ENCODE data around the gene ASB12. TPM values are rescaled to one million over a fixed set of nuclear protein-coding genes. Genes with fewer than 3 reads are reported as not detected.

Gene ASB12
- total and polyA plus RNA-seq, 2 of the 8 experiments (the other 6 are each of a cell fraction or from before 2014, with no cell fraction given) = 1.3 to 1.7 TPM

DNA sequence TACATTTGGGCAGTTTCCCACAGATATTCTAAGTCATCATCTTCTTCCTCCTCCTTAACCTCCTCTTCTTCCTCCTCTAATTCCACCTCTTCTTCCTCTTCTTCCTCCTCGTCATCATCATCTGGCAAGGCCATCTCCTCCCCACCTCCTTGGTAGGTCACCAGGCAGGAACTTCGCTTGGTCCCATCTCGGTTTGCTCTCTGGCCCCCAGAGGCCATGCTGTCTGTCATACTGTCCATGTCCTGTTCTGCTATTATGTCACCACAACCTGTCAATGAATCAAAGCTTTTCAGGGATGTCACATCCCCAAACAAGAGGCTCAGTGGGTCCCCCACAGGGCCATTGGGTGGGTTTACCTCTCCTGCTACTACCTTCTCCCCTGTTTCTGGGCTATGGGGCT lies 38.4 kb downstream of the ASB12 start:
- Histone ChIP-seq H3K27ac (ENCODE audit: low read depth, low read length) (no peak overlapping the region), H3K79me1 (ENCODE audit: low read depth, low read length) (no peaks in the 10 kb centered on the region), H2BK15ac (ENCODE audit: low read length) (no peak overlapping the region), H3K9me3 (ENCODE audit: insufficient read depth in 2 of 2, low read depth in 1 of 2, low read length in 1 of 2) (no peaks in the 10 kb centered on the region), H3K9ac (replicated peaks in 1 of 4; ENCODE audit: extremely low read depth in 1 of 4, low read depth in 3 of 4, low read length in 3 of 4) (no peak overlapping the region), H3K27me3 (replicated peaks in 1 of 4; ENCODE audit: control insufficient read depth in 3 of 4, extremely low read depth in 1 of 4, insufficient read depth in 3 of 4, low read length in 3 of 4) (no peaks in the 10 kb centered on the region), H2BK5ac (ENCODE audit: low read depth, low read length) (no peak overlapping the region), H3K23ac (ENCODE audit: insufficient read length) (no peak overlapping the region), H3K36me3 (ENCODE audit: control insufficient read depth in 2 of 4, insufficient read depth in 4 of 4, low read length in 3 of 4) (peaks cover 0 to 7% (median 2%) of the 10 kb centered on the region in 4 experiments; a peak in 3 of 8 replicates), H4K20me1 (replicated peaks in 1 of 2; ENCODE audit: control insufficient read depth in 1 of 2, insufficient read depth in 2 of 2, low read length in 2 of 2) (peaks cover 0 to 1% of the 10 kb centered on the region in 2 experiments), H2BK120ac (replicated peaks; ENCODE audit: low read depth, low read length) (no peak overlapping the region), H3K4me1 (replicated peaks in 1 of 4; ENCODE audit: control insufficient read depth in 3 of 4, insufficient read depth in 4 of 4, low read length in 3 of 4) (no peaks in the 10 kb centered on the region; a peak in 2 of 7 replicates), H4K8ac (ENCODE audit: extremely low read depth, insufficient read depth, low read length) (no peak overlapping the region; the same call in 1 of the 2 replicates), H3K4me2 (ENCODE audit: insufficient read depth in 1 of 2, low read depth in 2 of 2, low read length in 2 of 2) (no peak overlapping the region), H3K4ac (replicated peaks; ENCODE audit: insufficient read length, low read depth, low read length) (no peak overlapping the region), H2AFZ (ENCODE audit: low read length) (no peak overlapping the region), H4K91ac (replicated peaks; ENCODE audit: insufficient read length, low read length) (no peak overlapping the region), H4K5ac (ENCODE audit: insufficient read length, low read depth, low read length) (no peak overlapping the region), H3K79me2 (ENCODE audit: control insufficient read depth in 1 of 2, insufficient read depth in 2 of 2, low read length in 2 of 2) (no peaks in the 10 kb centered on the region), H3K4me3 (ENCODE audit: extremely low read depth in 1 of 4, insufficient read depth in 2 of 4, low read depth in 3 of 4, low read length in 4 of 4) (no peak overlapping the region), H3K23me2 (ENCODE audit: low read depth, low read length) (no peaks in the 10 kb centered on the region), H3K18ac (ENCODE audit: extremely low read depth, low read length) (no peak overlapping the region), H2BK20ac (ENCODE audit: low read length) (no peak overlapping the region), H2AK5ac (ENCODE audit: low read depth, low read length) (no peak overlapping the region), H3K56ac (replicated peaks; ENCODE audit: insufficient read length, low read depth, low read length) (no peak overlapping the region), H3K14ac (ENCODE audit: insufficient read length) (no peak overlapping the region), H2BK12ac (ENCODE audit: low read depth, low read length) (no peak overlapping the region)
- WGBS, 2 experiments (ENCODE audit: extremely low coverage in 1 of 2, insufficient coverage in 1 of 2, insufficient read length in 1 of 2, insufficient replicate concordance in 2 of 2, low coverage in 1 of 2, low lambda C conversion rate in 2 of 2, missing lambda C conversion rate in 1 of 2) = 100% methylated on average over 3 of the region's 3 CpGs; no CpG with 5 or more reads in 1 of the 2 experiments
- ChIA-PET CTCF (ENCODE audit: partially characterized antibody) (no interaction called here), POLR2A (ENCODE audit: partially characterized antibody) (no interaction called here)
- FAIRE-seq (no peak), DNase-seq (ENCODE audit: low read depth in 1 of 2, low spot score in 2 of 2) (no peak)
- TF ChIP-seq GABPA (IDR thresholded peaks at IDR 0.05; ENCODE audit: borderline replicate concordance, insufficient read depth, low read length) (no peak), SP1 (IDR thresholded peaks at IDR 0.05; ENCODE audit: low read depth, low read length) (no peak), SP4 (IDR thresholded peaks at IDR 0.05; ENCODE audit: low read length) (no peak), SAP30 (IDR thresholded peaks at IDR 0.05; ENCODE audit: insufficient read depth, insufficient replicate concordance, low read length) (no peak), BCL11A (IDR thresholded peaks at IDR 0.05; ENCODE audit: low read depth in 2 of 2, low read length in 2 of 2) (no peak), POLR2AphosphoS5 (IDR thresholded peaks at IDR 0.05; ENCODE audit: low read depth, low read length) (no peak), POLR2A (IDR thresholded peaks at IDR 0.05; ENCODE audit: control extremely low read depth in 1 of 2, low read depth in 2 of 2, low read length in 2 of 2) (no peak), PHF8 (conservative IDR thresholded peaks at IDR 0.05; ENCODE audit: low read depth, low read length) (no peak), TAF7 (optimal IDR thresholded peaks at IDR 0.05; ENCODE audit: borderline replicate concordance, low read depth, low read length) (no peak), EP300 (IDR thresholded peaks at IDR 0.05; ENCODE audit: borderline replicate concordance in 1 of 2, low read depth in 2 of 2, low read length in 2 of 2) (no peak), FOSL1 (IDR thresholded peaks at IDR 0.05; ENCODE audit: insufficient read depth, low read depth, low read length) (no peak), TAF1 (IDR thresholded peaks at IDR 0.05; ENCODE audit: low read depth, low read length) (no peak), SIRT6 (IDR thresholded peaks at IDR 0.05; ENCODE audit: low read length) (no peak)
- TF ChIP-seq, protein P1, sequence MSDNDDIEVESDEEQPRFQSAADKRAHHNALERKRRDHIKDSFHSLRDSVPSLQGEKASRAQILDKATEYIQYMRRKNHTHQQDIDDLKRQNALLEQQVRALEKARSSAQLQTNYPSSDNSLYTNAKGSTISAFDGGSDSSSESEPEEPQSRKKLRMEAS (IDR thresholded peaks at IDR 0.05) = no peak
- TF ChIP-seq, protein P2, sequence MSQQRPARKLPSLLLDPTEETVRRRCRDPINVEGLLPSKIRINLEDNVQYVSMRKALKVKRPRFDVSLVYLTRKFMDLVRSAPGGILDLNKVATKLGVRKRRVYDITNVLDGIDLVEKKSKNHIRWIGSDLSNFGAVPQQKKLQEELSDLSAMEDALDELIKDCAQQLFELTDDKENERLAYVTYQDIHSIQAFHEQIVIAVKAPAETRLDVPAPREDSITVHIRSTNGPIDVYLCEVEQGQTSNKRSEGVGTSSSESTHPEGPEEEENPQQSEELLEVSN (IDR thresholded peaks at IDR 0.05) = no peak
